CD4-positive, alpha-beta T cell (primary cell): ENCODE results near the gene GNAQ. TPM values are rescaled to one million over a fixed set of nuclear protein-coding genes. Genes with fewer than 3 reads are reported as not detected.

ENCODE experiments used
- ATAC-seq: fragments of 200-7000 bp; cut with Tn5 transposase; one replicate; pipeline ENCODE4 v1.10.0; 2022; ENCODE audit warnings: mild to moderate bottlenecking; ENCODE audit not compliant: poor library complexity
- CTCF ChIA-PET: fragments of 350-600 bp; sonication (Branson Sonifier 250); formaldehyde crosslinking; loops from one replicate; lab custom pipeline; 2021; ENCODE audit warnings: antibody characterized with exemption, inconsistent platforms; lab: Charles Lee
- POLR2A ChIA-PET: fragments of 350-600 bp; sonication (Branson Sonifier 250); formaldehyde crosslinking; loops from one replicate; lab custom pipeline; 2021; ENCODE audit warnings: antibody characterized with exemption, inconsistent platforms; lab: Charles Lee
- DNase-seq, 14 experiments: peaks; one replicate each; pipeline ENCODE4 v3.0.0-alpha.2; 2013 to 2020; ENCODE audit warnings: mixed read lengths in 2 of 14
- H3K27ac ChIP-seq, 2 donors: one replicate each; pipeline versions ENCODE4 v1.5.1 to v1.7.0; 2013; ENCODE audit warnings: low read length in 2 of 2, low read depth in 1 of 2, mild to moderate bottlenecking in 1 of 2
- H3K27me3 ChIP-seq, 2 experiments: 1 replicate in 1 of 2; 2 replicates in 1 of 2; pipeline versions ENCODE4 v1.6.1 to v1.7.0; 2013; ENCODE audit warnings: low read length in 2 of 2, control low read depth in 1 of 2, mild to moderate bottlenecking in 1 of 2, moderate library complexity in 1 of 2; ENCODE audit not compliant: insufficient read depth in 2 of 2, control insufficient read depth in 1 of 2
- H3K36me3 ChIP-seq: one replicate; pipeline ENCODE4 v1.6.1; 2013; ENCODE audit warnings: low read length, control low read depth; ENCODE audit not compliant: insufficient read depth
- H3K4me1 ChIP-seq: one replicate; pipeline ENCODE4 v1.6.1; 2013; ENCODE audit warnings: low read length, control low read depth; ENCODE audit not compliant: insufficient read depth
- H3K4me3 ChIP-seq: one replicate; pipeline ENCODE4 v1.5.1; 2013; ENCODE audit warnings: mild to moderate bottlenecking, low read length, moderate library complexity
- H3K9me3 ChIP-seq, 2 experiments: 1 replicate in 1 of 2; 2 replicates in 1 of 2; pipeline versions ENCODE4 v1.6.1 to v1.7.0; 2013; ENCODE audit warnings: low read length in 2 of 2, mild to moderate bottlenecking in 2 of 2, control low read depth in 1 of 2, moderate library complexity in 1 of 2; ENCODE audit not compliant: control insufficient read depth in 1 of 2, insufficient read depth in 1 of 2
- H3K27ac Mint-ChIP-seq: one replicate; pipeline ENCODE4 v1.8.0; 2020; ENCODE audit warnings: mixed read lengths
- H3K27me3 Mint-ChIP-seq: one replicate; pipeline ENCODE4 v1.8.0; 2021; ENCODE audit warnings: mixed read lengths
- H3K36me3 Mint-ChIP-seq: one replicate; pipeline ENCODE4 v1.8.0; 2021; ENCODE audit warnings: low read depth, mixed read lengths
- H3K4me1 Mint-ChIP-seq: one replicate; pipeline ENCODE4 v1.8.0; 2021; ENCODE audit warnings: low read depth, mixed read lengths
- H3K4me3 Mint-ChIP-seq: one replicate; pipeline ENCODE4 v1.8.0; 2020; ENCODE audit warnings: mild to moderate bottlenecking, mixed read lengths
- H3K9me3 Mint-ChIP-seq: one replicate; pipeline ENCODE4 v1.8.0; 2020; ENCODE audit warnings: mixed read lengths
- intact Hi-C, 2 experiments: fragments of 100-400 bp; cut with DNase I in 1 of 2; cut with micrococcal nuclease in 1 of 2; formaldehyde crosslinking; loops; one replicate each; pipeline versions ENCODE4 v1.15.1 to v1.9.0; 2023 to 2025; cut with DNase I, micrococcal nuclease
- total RNA-seq, 174 experiments: library from RNA in 2 of 174; stranded (reverse) in 2 of 174; gene quantifications; one replicate each; pipeline ENCODE4 v1.2.3 and lab custom pipeline; 2021 to 2026
- TF ChIP-seq, protein P1 (sequence below): fragments of 200-600 bp; IDR thresholded peaks from one replicate; pipeline ENCODE4 v1.8.0; 2022; ENCODE audit warnings: antibody characterized with exemption, mild to moderate bottlenecking

The GNAQ gene
- total RNA-seq, 2 experiments from 2014 or later: 55.5 to 55.9 TPM

DNA sequence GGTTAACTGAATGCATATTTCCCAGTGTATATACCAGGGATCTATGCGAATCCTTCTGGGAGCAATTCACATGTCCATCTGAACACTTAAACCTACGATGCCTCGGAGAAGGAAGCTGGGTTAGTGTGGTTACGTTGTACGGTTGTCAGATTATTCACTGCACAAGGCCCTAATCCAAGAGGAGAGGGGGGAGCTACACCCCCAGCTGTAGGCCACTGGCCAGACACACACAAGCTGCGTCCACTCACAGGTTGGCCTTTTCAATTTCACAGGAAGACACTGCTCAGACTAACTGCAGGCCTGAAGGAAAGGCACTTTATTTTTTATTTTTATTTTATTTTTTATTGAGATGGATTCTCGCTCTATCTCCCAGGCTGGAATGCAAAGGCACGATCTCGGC lies 199.0 kb downstream of the GNAQ start:
- peaks cover 48% of the 10 kb centered on the region for H3K4me1 Mint-ChIP-seq
- H3K9me3 Mint-ChIP-seq: no peaks in the 10 kb centered on the region
- no peak overlapping the region for H3K4me3 Mint-ChIP-seq
- no peaks in the 10 kb centered on the region for H3K9me3 ChIP-seq
- H3K27ac ChIP-seq: no peak overlapping the region
- no peak for ATAC-seq
- no peaks in the 10 kb centered on the region for H3K4me1 ChIP-seq
- H3K27ac Mint-ChIP-seq: no peak overlapping the region
- POLR2A ChIA-PET: no interaction called here
- H3K36me3 ChIP-seq: no peaks in the 10 kb centered on the region
- peaks cover 7% of the 10 kb centered on the region for H3K36me3 Mint-ChIP-seq
- CTCF ChIA-PET: no interaction called here
- H3K27me3 Mint-ChIP-seq: no peaks in the 10 kb centered on the region
- DNase-seq: no peak
- intact Hi-C loops: no loop called here
- TF ChIP-seq, protein P1, sequence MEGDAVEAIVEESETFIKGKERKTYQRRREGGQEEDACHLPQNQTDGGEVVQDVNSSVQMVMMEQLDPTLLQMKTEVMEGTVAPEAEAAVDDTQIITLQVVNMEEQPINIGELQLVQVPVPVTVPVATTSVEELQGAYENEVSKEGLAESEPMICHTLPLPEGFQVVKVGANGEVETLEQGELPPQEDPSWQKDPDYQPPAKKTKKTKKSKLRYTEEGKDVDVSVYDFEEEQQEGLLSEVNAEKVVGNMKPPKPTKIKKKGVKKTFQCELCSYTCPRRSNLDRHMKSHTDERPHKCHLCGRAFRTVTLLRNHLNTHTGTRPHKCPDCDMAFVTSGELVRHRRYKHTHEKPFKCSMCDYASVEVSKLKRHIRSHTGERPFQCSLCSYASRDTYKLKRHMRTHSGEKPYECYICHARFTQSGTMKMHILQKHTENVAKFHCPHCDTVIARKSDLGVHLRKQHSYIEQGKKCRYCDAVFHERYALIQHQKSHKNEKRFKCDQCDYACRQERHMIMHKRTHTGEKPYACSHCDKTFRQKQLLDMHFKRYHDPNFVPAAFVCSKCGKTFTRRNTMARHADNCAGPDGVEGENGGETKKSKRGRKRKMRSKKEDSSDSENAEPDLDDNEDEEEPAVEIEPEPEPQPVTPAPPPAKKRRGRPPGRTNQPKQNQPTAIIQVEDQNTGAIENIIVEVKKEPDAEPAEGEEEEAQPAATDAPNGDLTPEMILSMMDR: no peak
- H3K27me3 ChIP-seq: no peaks in the 10 kb centered on the region
- no peak overlapping the region for H3K4me3 ChIP-seq

DNA sequence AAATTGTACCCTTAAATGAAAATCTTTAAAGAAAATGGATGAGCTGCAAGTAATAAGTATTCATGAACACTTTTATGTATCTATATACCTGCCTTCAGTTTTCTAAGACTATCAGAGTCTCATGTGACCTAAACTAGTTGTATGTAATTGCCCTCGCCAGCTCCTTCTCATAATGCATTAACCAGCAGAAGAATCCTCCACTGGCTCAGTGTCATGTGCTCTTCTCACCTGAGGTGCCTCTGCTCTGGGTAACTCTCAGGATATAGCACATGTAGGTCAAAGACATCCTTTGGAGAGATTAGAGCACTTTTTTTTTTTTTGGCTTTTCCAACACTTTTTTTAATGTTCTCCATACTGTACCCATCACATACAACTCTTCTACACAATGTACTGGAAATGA lies 199.8 kb downstream of the GNAQ start:
- intact Hi-C loops: no loop called here
- Mint-ChIP-seq H3K27ac (no peak overlapping the region), H3K9me3 (no peaks in the 10 kb centered on the region), H3K36me3 (peaks cover 7% of the 10 kb centered on the region), H3K4me1 (peaks cover 56% of the 10 kb centered on the region), H3K27me3 (no peaks in the 10 kb centered on the region), H3K4me3 (no peak overlapping the region)
- ATAC-seq: no peak
- ChIA-PET POLR2A (no interaction called here), CTCF (no interaction called here)
- Histone ChIP-seq H3K4me1 (no peaks in the 10 kb centered on the region), H3K4me3 (no peak overlapping the region), H3K36me3 (no peaks in the 10 kb centered on the region), H3K9me3 (no peaks in the 10 kb centered on the region), H3K27ac (no peak overlapping the region), H3K27me3 (no peaks in the 10 kb centered on the region)
- TF ChIP-seq, protein P1: no peak
- no peak for DNase-seq

DNA sequence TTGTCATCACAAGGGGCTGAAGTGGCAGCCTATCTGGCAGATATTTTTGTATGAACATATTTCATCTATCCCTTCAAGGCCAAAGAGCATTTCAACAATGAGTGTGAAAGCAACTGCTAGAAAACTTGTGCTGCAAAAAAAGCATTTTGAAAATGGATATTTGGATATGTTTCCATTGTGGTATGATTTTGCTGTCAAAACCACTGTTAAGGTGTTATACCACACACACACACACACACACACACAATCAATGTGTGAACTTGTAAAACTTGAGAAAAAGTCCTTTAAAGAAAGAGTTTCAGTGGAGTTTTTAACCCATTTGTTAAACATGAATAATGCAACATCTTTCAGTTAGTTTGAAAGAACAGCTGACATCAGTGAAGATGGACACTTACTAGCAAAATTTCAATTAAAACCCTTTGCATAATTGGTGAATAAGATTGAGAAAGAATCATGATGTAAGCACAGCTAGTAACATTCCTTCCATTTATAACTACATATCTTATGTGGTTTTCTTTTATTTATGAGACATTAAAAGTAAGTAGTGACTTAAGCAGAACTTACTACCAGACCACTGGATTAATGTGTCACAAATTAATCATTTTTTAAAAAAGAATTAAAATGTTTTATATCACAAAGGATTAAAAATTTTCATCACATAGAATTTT lies 200.9 kb downstream of the GNAQ start:
- Mint-ChIP-seq H3K36me3 (peaks cover 7% of the 10 kb centered on the region), H3K9me3 (no peaks in the 10 kb centered on the region), H3K4me1 (peaks cover 60% of the 10 kb centered on the region), H3K4me3 (no peak overlapping the region), H3K27me3 (no peaks in the 10 kb centered on the region), H3K27ac (no peak overlapping the region)
- no peak for DNase-seq
- Histone ChIP-seq H3K36me3 (no peaks in the 10 kb centered on the region), H3K9me3 (no peaks in the 10 kb centered on the region), H3K4me3 (no peak overlapping the region), H3K27me3 (no peaks in the 10 kb centered on the region), H3K27ac (no peak overlapping the region), H3K4me1 (no peaks in the 10 kb centered on the region)
- no peak for ATAC-seq
- CTCF ChIA-PET: no interaction called here
- POLR2A ChIA-PET: no interaction called here
- intact Hi-C loops: no loop called here
- TF ChIP-seq, protein P1: no peak
